Caco-2 (cell line): ENCODE measurements around the gene PES1. TPM values are rescaled to one million over a fixed set of nuclear protein-coding genes. Genes with fewer than 3 reads are reported as not detected.
"Not testable (repeated sequence)": the region's sequence is repeated elsewhere in the genome, so short reads cannot be mapped to it uniquely, and the experiment has no call there.

Experiments
- BruUV-seq: library from RNA; stranded (reverse); fragments of 400-500 nt; replicated peaks from 2 replicates; lab custom pipeline; 2021; lab: Mats Ljungman, UMichigan
- CTCF ChIA-PET: fragments of 300-600 bp; sonication (Branson Sonifier 250); formaldehyde crosslinking; loops from one replicate; lab custom pipeline; 2022; ENCODE audit warnings: antibody characterized with exemption; lab: Charles Lee
- POLR2A ChIA-PET: fragments of 300-600 bp; sonication (Branson Sonifier 250); formaldehyde crosslinking; loops from one replicate; lab custom pipeline; 2022; ENCODE audit warnings: antibody characterized with exemption; lab: Charles Lee
- DNase-seq, 2 experiments: peaks; one replicate each; pipeline versions ENCODE4 v3.0.0 to v3.0.0-alpha.2; 2020 to 2022
- H3K27me3 ChIP-seq: replicated peaks from 2 replicates; pipeline ENCODE4 v1.6.0; 2011; ENCODE audit warnings: low read length; ENCODE audit not compliant: control insufficient read depth, insufficient read depth
- H3K36me3 ChIP-seq: 2 replicates; pipeline ENCODE4 v1.5.1; 2011; ENCODE audit warnings: low read length; ENCODE audit not compliant: control insufficient read depth, insufficient read depth
- H3K4me1 ChIP-seq: fragments of 250-450 bp; sonication (Bioruptor Pico); 2 replicates; pipeline ENCODE4 v1.5.1; 2020; ENCODE audit warnings: mild to moderate bottlenecking
- H3K4me3 ChIP-seq: 2 replicates; pipeline ENCODE4 v1.5.1; 2011; ENCODE audit warnings: low read depth, mild to moderate bottlenecking, control low read depth, low read length
- H3K9me3 ChIP-seq: fragments of 250-450 bp; sonication (Bioruptor Pico); 2 replicates; pipeline ENCODE4 v1.5.1; 2020; ENCODE audit warnings: mild to moderate bottlenecking, moderate library complexity
- H3K27ac Mint-ChIP-seq: one replicate; pipeline ENCODE4 v1.8.0; 2022; ENCODE audit warnings: mixed read lengths; ENCODE audit not compliant: unreplicated experiment
- H3K27me3 Mint-ChIP-seq: one replicate; pipeline ENCODE4 v1.8.0; 2022; ENCODE audit warnings: mixed read lengths; ENCODE audit not compliant: insufficient read depth, unreplicated experiment
- H3K36me3 Mint-ChIP-seq: one replicate; pipeline ENCODE4 v1.8.0; 2022; ENCODE audit warnings: mild to moderate bottlenecking, mixed read lengths; ENCODE audit not compliant: insufficient read depth, unreplicated experiment
- H3K4me1 Mint-ChIP-seq: one replicate; pipeline ENCODE4 v1.8.0; 2022; ENCODE audit warnings: low read depth, mixed read lengths; ENCODE audit not compliant: unreplicated experiment
- H3K4me3 Mint-ChIP-seq: one replicate; pipeline ENCODE4 v1.8.0; 2022; ENCODE audit warnings: mild to moderate bottlenecking, moderate library complexity, mixed read lengths; ENCODE audit not compliant: unreplicated experiment
- H3K9me3 Mint-ChIP-seq: one replicate; pipeline ENCODE4 v1.8.0; 2022; ENCODE audit warnings: mixed read lengths; ENCODE audit not compliant: unreplicated experiment
- CTCF ChIP-seq, 2 experiments: fragments of 200-600 bp in 1 of 2; IDR thresholded peaks; 1 replicate in 1 of 2; 2 replicates in 1 of 2; pipeline versions ENCODE4 v1.5.1 to v1.8.0; 2011 to 2022; ENCODE audit warnings: antibody characterized with exemption in 1 of 2, control low read depth in 1 of 2, inconsistent platforms in 1 of 2, low read depth in 1 of 2, low read length in 1 of 2, mild to moderate bottlenecking in 1 of 2, moderate library complexity in 1 of 2; ENCODE audit not compliant: insufficient read depth in 1 of 2, severe bottlenecking in 1 of 2, unreplicated experiment in 1 of 2
- intact Hi-C: fragments of 100-400 bp; cut with micrococcal nuclease; formaldehyde crosslinking; loops from one replicate; pipeline ENCODE4 v1.10.0; 2022; ENCODE audit not compliant: unreplicated experiment
- total RNA-seq: library from RNA; stranded (reverse); gene quantifications from 2 replicates; pipeline ENCODE4 v1.2.3, GENCODE V29; 2022

The PES1 gene
- total RNA-seq, 1 experiment from 2014 or later, result 110 TPM

GRCh38 chr22:30627471-30627870 lies 35.8 kb upstream of the PES1 start:
- TF ChIP-seq CTCF (IDR thresholded peaks at IDR 0.05; ENCODE audit: insufficient read depth in 1 of 2, low read depth in 1 of 2, low read length in 1 of 2, severe bottlenecking in 1 of 2, unreplicated experiment in 1 of 2), result no peak
- no peaks in the 10 kb centered on the region for H3K9me3 ChIP-seq
- peaks cover 7% of the 10 kb centered on the region for H3K9me3 Mint-ChIP-seq
- no peak overlapping the region for H3K4me3 Mint-ChIP-seq
- intact Hi-C loops, result no loop called here
- ChIA-PET CTCF (no interaction called here), POLR2A (no interaction called here)
- H3K4me1 Mint-ChIP-seq, result no peaks in the 10 kb centered on the region
- H3K36me3 Mint-ChIP-seq, result no peaks in the 10 kb centered on the region
- H3K27me3 ChIP-seq, result no peaks in the 10 kb centered on the region
- no peaks in the 10 kb centered on the region for H3K36me3 ChIP-seq
- H3K27me3 Mint-ChIP-seq, result no peaks in the 10 kb centered on the region
- DNase-seq, result no peak
- H3K4me1 ChIP-seq, result no peaks in the 10 kb centered on the region
- H3K27ac Mint-ChIP-seq, result no peak overlapping the region
- BruUV-seq, result no TSS peak
- no peak overlapping the region for H3K4me3 ChIP-seq

- TF ChIP-seq CTCF (IDR thresholded peaks at IDR 0.05; ENCODE audit: insufficient read depth in 1 of 2, low read depth in 1 of 2, low read length in 1 of 2, severe bottlenecking in 1 of 2, unreplicated experiment in 1 of 2), result peak in 1 of 2 experiments; percentile 31
- no peaks in the 10 kb centered on the region for H3K36me3 Mint-ChIP-seq
- Histone ChIP-seq H3K9me3 (no peaks in the 10 kb centered on the region), H3K27me3 (no peaks in the 10 kb centered on the region), H3K4me3 (no peak overlapping the region), H3K36me3 (no peaks in the 10 kb centered on the region), H3K4me1 (no peaks in the 10 kb centered on the region)
- no peaks in the 10 kb centered on the region for H3K27me3 Mint-ChIP-seq
- intact Hi-C loops, result no loop called here
- POLR2A ChIA-PET, result no interaction called here
- H3K27ac Mint-ChIP-seq, result no peak overlapping the region
- no peak for DNase-seq
- no peak overlapping the region for H3K4me3 Mint-ChIP-seq
- CTCF ChIA-PET, result interaction anchor here (0.5 to 1.2 kb wide), 5 partner anchors 8 to 156 kb away, joined by 3 to 4 read pairs (median 3); partner anchors contain the start of genes SLC35E4 and TCN2
- no peaks in the 10 kb centered on the region for H3K4me1 Mint-ChIP-seq
- BruUV-seq, result no TSS peak
- peaks cover 7% of the 10 kb centered on the region for H3K9me3 Mint-ChIP-seq
These were observed 34.7 kb upstream of the PES1 start for GRCh38 chr22:30626413-30626812.

- ChIA-PET POLR2A (interaction anchor here (1.2 kb wide), 1 partner anchor 13 kb away, joined by 8 read pairs; the partner anchor contains the start of gene TCN2), CTCF (interaction anchor here (0.6 to 1.4 kb wide), 2 partner anchors 15 to 47 kb away, joined by 3 to 6 read pairs; no protein-coding TSS in a partner anchor)
- H3K9me3 ChIP-seq, intact Hi-C loops, H3K4me3 ChIP-seq, H3K4me1 Mint-ChIP-seq, H3K36me3 ChIP-seq, BruUV-seq, H3K36me3 Mint-ChIP-seq, H3K27me3 Mint-ChIP-seq, DNase-seq, H3K27me3 ChIP-seq, H3K4me3 Mint-ChIP-seq, H3K9me3 Mint-ChIP-seq, H3K27ac Mint-ChIP-seq, H3K4me1 ChIP-seq: not testable (repeated sequence)
These were observed 28.2 kb upstream of the PES1 start for GRCh38 chr22:30619909-30620308.
